ENCODE measurements around the gene GH2.
"Not testable (repeated sequence)": the region's sequence is repeated elsewhere in the genome, so short reads cannot be mapped to it uniquely, and the experiment has no call there.

Gene GH2

GRCh38 chr17:63873577-63873976, 8.2 kb downstream of the GH2 start, which contains the start of gene CSH2:
Gene CSH2 (minus strand): TSS chr17:63873677. CDS start chr17:63873614, 63 bp downstream.
- not testable (repeated sequence) for DNase-seq

- DNase-seq = not testable (repeated sequence)
Measured at GRCh38 chr17:63871646-63872365, 9.9 kb downstream of the GH2 start.

- DNase-seq = not testable (repeated sequence)
Measured at GRCh38 chr17:63870292-63870665, 11.5 kb downstream of the GH2 start.

- not testable (repeated sequence) for DNase-seq
Measured at GRCh38 chr17:63869491-63870291, 12.1 kb downstream of the GH2 start.

GRCh38 chr17:63866625-63867024, 15.1 kb downstream of the GH2 start:
- not testable (repeated sequence) for DNase-seq

- no peak for DNase-seq
Measured at GRCh38 chr17:63859257-63859656, 22.5 kb downstream of the GH2 start.

GRCh38 chr17:63856425-63856824, 25.3 kb downstream of the GH2 start:
- DNase-seq = not testable (repeated sequence)

GRCh38 chr17:63855185-63855584, 26.6 kb downstream of the GH2 start:
- no peak for DNase-seq

GRCh38 chr17:63854709-63855108, 27.0 kb downstream of the GH2 start:
- no peak for DNase-seq

GRCh38 chr17:63853260-63853659, 28.5 kb downstream of the GH2 start:
- DNase-seq = no peak

GRCh38 chr17:63850401-63850800, 31.3 kb downstream of the GH2 start:
- no peak for DNase-seq

- peak; percentile 91 for DNase-seq
Measured at GRCh38 chr17:63848834-63849689, 32.7 kb downstream of the GH2 start.

GRCh38 chr17:63847525-63848249, 34.1 kb downstream of the GH2 start:
- no peak for DNase-seq

- no peak for DNase-seq
Measured at GRCh38 chr17:63845509-63845908, 36.2 kb downstream of the GH2 start.

- DNase-seq = no peak
Measured at GRCh38 chr17:63843910-63844677, 37.6 kb downstream of the GH2 start.

- peak; percentile 50 for DNase-seq
Measured at GRCh38 chr17:63843387-63843888, 38.3 kb downstream of the GH2 start.

- DNase-seq = peak; percentile 94
Measured at GRCh38 chr17:63842540-63843386, 39.0 kb downstream of the GH2 start, which contains the start of gene SMARCD2. Gene SMARCD2 (minus strand): TSS chr17:63842685. CDS start chr17:63842674, 11 bp downstream.

GRCh38 chr17:63842173-63842539, 39.6 kb downstream of the GH2 start:
- peak; percentile 83 for DNase-seq

- no peak for DNase-seq
Measured at GRCh38 chr17:63841350-63842172, 40.2 kb downstream of the GH2 start.
